Hematopoietic multipotent progenitor cell treated with erythropoietin and hydrocortisone succinate and interleukin-3 and kit ligand, for 4 days (in vitro differentiated cells): ENCODE measurements around the gene ADORA1.

Source experiments
- DNase-seq: peaks from one replicate; pipeline ENCODE4 v3.0.0-alpha.2; 2015

ADORA1 gene

GRCh38 chr1:203124011-203124410 lies 3.5 kb upstream of the ADORA1 start:
- DNase-seq = no peak

GRCh38 chr1:203124546-203125317 lies 2.8 kb upstream of the ADORA1 start:
- DNase-seq = no peak

DNA sequence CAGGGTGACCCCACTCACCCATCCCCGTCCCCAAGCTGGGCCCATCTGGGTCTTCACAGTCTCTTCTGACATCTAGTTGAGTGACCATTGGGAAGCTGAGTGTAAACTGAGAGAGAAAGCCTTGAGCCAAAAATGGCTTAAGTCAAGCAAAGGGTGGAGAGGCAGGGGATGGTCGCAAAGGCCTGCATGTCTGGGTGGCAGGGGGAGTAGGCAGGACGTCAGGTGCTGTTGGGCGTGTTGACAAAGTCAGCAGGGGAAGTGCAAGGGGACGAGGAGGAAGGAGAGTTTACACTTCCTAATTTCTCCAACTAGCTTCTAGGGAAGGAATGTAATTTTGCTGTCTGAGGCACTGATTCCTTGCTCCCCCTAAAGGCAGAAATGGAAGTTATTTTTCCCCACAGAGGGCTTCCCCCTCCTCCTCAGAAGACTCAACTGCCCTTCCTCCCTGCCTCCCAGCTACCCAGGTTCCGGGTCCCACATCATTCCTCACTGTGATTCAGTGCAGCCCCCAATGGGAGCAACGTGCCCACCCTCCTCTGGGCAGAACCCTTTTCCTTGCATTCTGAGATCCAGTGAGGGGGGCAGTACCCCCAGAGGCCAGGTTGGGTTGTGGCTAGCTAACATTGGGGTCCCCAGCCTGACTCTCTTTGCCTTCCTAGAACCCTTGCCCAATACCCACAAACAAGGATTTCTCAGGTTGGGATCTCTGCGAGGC lies 1.2 kb upstream of the ADORA1 start:
- DNase-seq = peak; percentile 36

- DNase-seq = no peak
Observed at GRCh38 chr1:203126866-203127665, 460 bp upstream of the ADORA1 start.

DNA sequence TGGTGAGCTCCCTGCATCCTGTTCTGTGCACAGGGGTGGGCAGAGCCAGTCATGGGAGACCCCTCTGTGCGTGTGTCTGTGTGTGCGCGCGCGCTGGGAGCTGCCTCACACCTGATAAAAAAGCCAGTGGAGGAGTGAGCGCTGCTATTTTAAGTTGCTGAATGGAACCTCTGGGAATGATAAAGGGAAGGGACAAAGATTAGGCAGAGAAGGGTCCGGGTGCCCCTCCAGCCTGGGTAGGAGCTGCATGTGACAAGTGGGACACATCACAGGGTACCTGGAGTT lies 847 bp downstream of the ADORA1 start:
- DNase-seq = no peak

- no peak for DNase-seq
Observed at GRCh38 chr1:203128716-203129500, 1.4 kb downstream of the ADORA1 start.

GRCh38 chr1:203129501-203130231 lies 2.1 kb downstream of the ADORA1 start:
- no peak for DNase-seq

- DNase-seq = no peak
Observed at GRCh38 chr1:203130358-203130985, 2.9 kb downstream of the ADORA1 start.

- no peak for DNase-seq
Observed at GRCh38 chr1:203131548-203132200, 4.1 kb downstream of the ADORA1 start.

DNA sequence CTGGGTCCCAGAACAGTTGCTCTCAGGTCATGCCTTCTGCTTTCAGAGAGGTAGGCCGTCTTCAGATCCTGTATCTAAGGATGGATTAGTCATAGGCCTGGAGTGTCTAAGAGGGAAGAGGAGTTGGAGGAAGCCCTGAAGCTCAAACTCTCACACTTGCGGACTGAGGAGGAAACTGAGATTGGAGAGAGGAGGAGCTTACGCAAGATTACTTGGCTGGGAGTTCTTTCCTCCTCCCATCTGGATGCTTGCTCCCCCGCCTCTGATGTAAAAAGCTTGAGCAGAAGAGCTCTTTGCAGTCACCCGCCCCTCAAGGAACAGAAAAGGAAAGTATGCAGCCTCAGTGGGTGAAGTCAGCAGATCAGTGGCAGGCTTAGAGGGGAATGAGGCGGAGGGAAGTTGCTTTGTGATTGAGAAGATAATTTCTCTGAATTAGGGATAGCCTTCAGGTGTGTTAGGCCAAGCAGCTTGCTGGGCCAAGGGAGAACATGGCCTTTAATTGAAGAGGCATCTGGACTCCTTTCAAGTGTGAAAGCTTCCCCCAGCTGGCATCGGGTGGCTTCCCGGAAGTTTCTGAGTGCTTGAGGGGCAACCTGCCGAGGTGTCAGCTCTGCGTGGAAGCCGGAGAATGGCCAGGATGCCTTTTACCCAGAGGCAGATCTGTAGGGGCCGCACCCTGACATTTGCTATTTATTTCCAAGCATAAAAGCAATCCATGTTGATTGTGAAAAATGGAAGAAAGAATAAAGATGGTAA lies 6.6 kb downstream of the ADORA1 start:
- DNase-seq = no peak

- peak; percentile 45 for DNase-seq
Observed at GRCh38 chr1:203135636-203136305, 8.2 kb downstream of the ADORA1 start.

- no peak for DNase-seq
Observed at GRCh38 chr1:203136409-203137042, 9.0 kb downstream of the ADORA1 start.

DNA sequence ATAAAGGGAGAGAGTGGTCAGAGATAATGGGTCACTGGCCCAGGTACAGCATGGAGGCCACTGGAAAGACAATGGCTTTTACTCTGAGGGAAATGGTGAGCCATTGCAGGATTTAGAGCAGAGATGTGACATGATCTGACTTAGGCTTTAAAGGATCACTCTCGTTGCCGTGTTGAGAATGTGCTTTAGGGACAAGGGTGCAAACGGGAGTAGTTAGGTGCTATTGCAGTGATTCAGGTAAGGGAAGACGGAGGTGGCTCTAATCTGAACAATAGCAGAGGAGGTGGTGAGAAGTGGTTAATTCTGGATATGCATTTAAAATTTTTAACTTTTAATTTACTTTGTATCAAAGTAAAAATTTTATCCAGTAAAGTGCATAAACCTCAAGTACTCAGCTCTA lies 9.8 kb downstream of the ADORA1 start:
- DNase-seq = no peak

GRCh38 chr1:203138066-203138465 lies 10.5 kb downstream of the ADORA1 start:
- DNase-seq = no peak

GRCh38 chr1:203139976-203140475 lies 12.5 kb downstream of the ADORA1 start:
- no peak for DNase-seq

DNA sequence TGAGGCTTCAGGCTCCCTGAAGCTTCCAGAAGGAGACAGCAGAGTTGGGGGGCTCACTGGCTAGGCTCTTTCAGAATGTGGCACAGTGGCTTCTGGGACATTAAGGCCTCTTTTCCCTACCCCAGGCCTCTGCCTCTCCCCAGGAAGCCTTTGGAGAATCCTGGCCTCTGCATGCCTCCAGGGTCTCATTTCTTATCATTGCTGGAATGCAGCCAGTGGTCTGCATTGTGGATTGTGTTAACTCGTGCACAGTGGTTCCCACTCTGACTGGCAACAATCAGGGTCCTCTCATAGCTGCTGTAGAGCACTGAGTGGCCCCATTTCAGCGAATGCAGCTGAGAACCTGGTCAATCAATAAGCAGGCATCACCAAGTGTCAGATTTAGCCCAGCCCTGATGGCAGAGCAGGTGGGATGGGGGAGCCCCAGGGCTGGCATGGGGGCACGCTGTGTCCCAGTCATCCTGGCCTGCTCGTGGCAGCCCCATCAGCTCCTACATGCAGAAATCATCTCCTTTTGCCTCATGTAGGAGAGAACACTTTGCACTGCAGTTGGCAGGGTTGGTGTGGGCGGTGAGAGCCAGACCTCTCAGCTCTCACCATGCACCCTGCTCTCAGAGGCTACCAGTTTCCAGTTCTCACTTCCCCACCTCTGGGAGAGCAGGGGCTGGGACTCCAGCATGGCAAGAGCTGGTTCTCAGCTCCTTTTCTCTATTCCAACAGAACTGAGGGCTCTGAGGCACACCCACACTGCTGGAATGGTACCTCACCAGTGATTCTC lies 13.4 kb downstream of the ADORA1 start:
- DNase-seq = no peak

GRCh38 chr1:203142124-203142523 lies 14.6 kb downstream of the ADORA1 start:
- no peak for DNase-seq

DNA sequence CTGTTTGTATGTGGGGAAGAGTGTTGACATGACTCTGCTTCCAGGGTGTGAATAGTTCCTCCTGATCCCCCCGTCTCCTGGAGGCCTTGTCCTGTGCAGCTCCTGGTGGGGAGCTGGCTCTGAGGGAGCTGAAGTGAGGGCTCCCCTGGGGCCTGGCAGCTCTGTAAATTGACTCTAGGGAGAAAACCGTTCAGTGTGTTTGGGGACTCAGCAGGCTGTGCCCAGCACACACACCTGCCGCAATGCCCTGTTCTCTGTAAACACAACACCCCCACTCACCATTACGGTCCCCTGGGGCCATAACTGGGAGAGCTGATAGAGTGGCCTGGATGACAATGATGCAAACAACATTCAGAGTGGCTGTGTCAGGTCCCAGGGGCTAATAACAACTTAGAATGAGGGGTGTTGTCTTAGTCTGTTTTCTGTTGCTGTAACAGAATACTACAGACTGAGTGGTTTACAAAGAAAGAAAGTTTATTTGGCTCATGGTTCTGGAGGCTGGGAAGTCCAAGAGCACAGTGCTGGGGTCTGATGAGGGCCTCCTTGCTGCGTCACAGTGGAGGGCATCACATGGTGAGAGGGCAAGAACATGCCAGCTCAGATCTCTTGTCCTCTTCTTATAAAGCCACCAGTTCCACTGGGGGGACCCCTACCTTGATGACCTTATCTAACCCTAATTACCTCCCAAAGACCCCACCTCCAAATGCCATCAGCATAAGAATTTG lies 15.3 kb downstream of the ADORA1 start:
- DNase-seq = no peak
